ENCODE results near the gene SYPL2.
"Not testable (repeated sequence)": the region's sequence is repeated elsewhere in the genome, so short reads cannot be mapped to it uniquely, and the experiment has no call there.

SYPL2 gene

DNA sequence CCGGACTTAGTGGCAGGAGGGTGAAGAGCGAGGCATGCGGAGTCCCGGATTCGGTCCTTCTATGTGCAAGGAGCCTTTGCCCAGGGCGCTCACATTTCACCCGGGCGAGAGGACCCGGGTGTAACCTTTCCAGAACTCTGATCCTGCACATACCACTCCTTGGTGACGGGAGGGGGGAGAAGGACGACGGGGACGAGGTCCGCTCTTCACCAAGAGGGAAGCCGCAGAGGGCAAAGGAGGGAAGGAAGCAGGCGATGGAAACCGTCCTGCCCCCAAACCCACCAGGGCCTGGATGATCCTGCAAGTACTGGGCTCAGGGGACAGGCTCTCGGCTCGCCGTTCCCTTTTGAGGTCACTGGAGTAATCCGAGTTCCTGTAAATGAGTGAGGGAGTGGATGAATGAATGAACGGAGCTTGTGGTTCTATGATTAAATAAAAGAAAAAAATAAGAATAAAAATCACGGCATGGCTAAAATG is 993 bp downstream of the SYPL2 start:
- Mint-ChIP-seq H3K9me3 (no peaks in the 10 kb centered on the region), H3K4me3 (peak overlapping the region; percentile 79)

DNA sequence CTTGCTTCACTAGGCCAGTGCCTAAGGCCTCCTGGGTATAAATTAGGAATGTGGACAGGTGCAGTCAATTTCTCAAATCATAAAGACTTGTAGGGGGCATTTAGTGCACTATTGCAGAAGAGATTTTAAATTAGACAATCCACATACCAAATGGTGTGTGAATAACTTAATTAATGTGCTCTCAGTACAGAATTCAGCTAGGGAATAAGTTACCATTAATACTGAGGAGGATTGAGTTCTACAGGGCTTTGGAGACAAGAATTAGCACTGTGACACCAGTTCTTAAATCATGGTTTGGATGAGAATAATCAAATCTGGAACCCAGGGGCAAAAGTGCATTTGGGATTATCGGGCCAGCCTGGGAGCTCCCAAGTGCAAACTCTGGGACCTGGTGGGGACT is 1.7 kb downstream of the SYPL2 start:
- Mint-ChIP-seq H3K36me3 (ENCODE audit: low read depth) (no peaks in the 10 kb centered on the region), H3K27ac (no peak overlapping the region), H3K4me1 (peaks cover 9% of the 10 kb centered on the region), H3K4me3 (no peak overlapping the region), H3K9me3 (no peaks in the 10 kb centered on the region), H3K27me3 (ENCODE audit: low read depth, poor library complexity) (peaks cover 95% of the 10 kb centered on the region)
- DNase-seq = no peak
- TF ChIP-seq CTCF (IDR thresholded peaks at IDR 0.05) = no peak

More for the DNA sequence above, 993 bp downstream of the SYPL2 start:
- Mint-ChIP-seq H3K4me1 (peaks cover 9% of the 10 kb centered on the region), H3K27ac (no peak overlapping the region), H3K27me3 (ENCODE audit: low read depth, poor library complexity) (peaks cover 95% of the 10 kb centered on the region), H3K36me3 (ENCODE audit: low read depth) (no peaks in the 10 kb centered on the region)
- DNase-seq = peak; percentile 39
- TF ChIP-seq CTCF (IDR thresholded peaks at IDR 0.05) = no peak

DNA sequence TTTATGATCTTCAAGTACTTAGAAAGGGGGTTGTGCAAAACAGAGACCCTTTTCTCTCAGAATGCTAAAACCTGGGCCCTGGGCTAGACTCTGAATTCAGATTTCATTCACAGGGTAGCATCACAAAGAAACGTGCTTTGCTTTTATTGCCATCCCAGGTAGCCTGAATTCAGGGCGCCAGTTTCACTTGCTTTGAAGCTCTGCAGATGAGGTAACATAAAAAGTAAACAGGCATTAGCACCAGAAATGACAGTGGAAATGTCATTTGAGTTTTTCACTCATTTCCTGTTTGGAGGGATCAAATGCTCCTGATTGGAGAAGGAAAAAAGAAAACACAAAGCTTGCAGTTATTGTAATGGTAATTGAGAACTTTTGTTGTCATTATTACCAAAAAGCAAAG is 2.6 kb downstream of the SYPL2 start:
- no peak for TF ChIP-seq CTCF (IDR thresholded peaks at IDR 0.05)
- H3K4me3 Mint-ChIP-seq = no peak overlapping the region
- DNase-seq = no peak
- H3K36me3 Mint-ChIP-seq (ENCODE audit: low read depth) = no peaks in the 10 kb centered on the region
- no peaks in the 10 kb centered on the region for H3K9me3 Mint-ChIP-seq
- H3K27me3 Mint-ChIP-seq (ENCODE audit: low read depth, poor library complexity) = peaks cover 95% of the 10 kb centered on the region
- H3K4me1 Mint-ChIP-seq = peaks cover 9% of the 10 kb centered on the region
- H3K27ac Mint-ChIP-seq = no peak overlapping the region

DNA sequence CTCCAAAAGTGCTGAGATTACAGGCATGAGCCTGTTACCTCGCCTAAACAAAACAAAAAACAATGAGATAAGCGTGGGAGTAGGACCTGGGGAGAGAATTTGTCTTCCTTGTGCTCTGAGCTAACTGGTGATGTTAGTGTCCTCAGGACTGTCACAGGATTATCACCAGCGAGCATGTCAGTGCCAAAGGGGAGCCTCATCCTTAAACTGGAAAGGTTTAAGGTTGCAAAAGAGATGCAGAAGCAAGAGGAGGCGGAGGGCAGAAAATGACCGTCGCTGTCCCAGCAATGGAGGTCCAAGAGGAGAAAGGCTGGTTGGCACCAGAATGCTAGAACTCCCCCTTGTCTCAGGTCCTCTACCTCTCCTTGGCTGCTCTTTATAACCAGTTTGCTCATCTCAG is 3.9 kb downstream of the SYPL2 start:
- Mint-ChIP-seq H3K27me3 (ENCODE audit: low read depth, poor library complexity) (peaks cover 95% of the 10 kb centered on the region), H3K36me3 (ENCODE audit: low read depth) (no peaks in the 10 kb centered on the region), H3K27ac (no peak overlapping the region), H3K9me3 (no peaks in the 10 kb centered on the region), H3K4me1 (peaks cover 9% of the 10 kb centered on the region), H3K4me3 (no peak overlapping the region)
- no peak for TF ChIP-seq CTCF (IDR thresholded peaks at IDR 0.05)
- DNase-seq = no peak

GRCh38 chr1:109472779-109473178 is 6.4 kb downstream of the SYPL2 start:
- Mint-ChIP-seq H3K27me3 (ENCODE audit: low read depth, poor library complexity) (peaks cover 81% of the 10 kb centered on the region), H3K4me1 (no peaks in the 10 kb centered on the region), H3K27ac (no peak overlapping the region), H3K4me3 (no peak overlapping the region), H3K9me3 (no peaks in the 10 kb centered on the region), H3K36me3 (ENCODE audit: low read depth) (no peaks in the 10 kb centered on the region)
- DNase-seq = no peak
- no peak for TF ChIP-seq CTCF (IDR thresholded peaks at IDR 0.05)

DNA sequence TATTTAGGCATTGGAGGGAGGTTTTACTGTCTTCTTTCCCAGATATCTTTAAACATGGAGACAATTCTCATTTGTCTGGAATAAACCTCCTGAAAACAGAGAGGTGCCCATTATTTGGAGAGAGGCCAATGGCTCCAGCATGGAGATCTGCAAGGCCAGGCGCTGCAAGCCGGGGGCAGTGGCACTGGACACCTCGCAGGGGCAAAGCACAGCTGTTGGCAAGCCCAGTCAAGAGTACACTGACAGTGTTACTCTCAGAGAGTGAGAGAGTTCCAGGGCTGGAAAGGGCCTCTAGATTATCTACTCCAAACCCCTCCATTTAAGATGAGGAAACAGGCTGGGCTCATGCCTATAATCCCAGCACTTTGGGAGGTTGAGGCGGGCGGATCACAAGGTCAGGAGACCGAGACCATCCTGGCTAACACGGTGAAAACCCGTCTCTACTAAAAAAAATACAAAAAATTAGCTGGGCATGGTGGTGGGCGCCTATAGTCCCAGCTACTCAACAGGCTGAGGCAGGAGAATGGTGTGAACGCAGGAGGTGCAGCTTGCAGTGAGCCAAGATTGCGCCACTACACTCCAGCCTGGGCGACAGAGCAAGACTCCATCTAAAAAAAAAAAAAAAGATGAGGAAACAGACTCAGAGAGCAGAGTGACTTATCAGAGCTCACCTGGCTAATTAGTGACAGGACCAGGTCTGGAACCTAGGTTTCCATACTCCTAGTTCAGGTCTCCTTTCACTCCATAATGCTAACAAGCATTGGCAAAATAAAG is 7.1 kb downstream of the SYPL2 start:
- not testable (repeated sequence) for H3K27ac Mint-ChIP-seq; H3K9me3 Mint-ChIP-seq; DNase-seq; H3K4me3 Mint-ChIP-seq; H3K4me1 Mint-ChIP-seq; H3K36me3 Mint-ChIP-seq (ENCODE audit: low read depth)
- H3K27me3 Mint-ChIP-seq (ENCODE audit: low read depth, poor library complexity) = peaks cover 74% of the 10 kb centered on the region
